OCI-M2 (cell line): ENCODE data around the gene BCKDHA.

Experiments
- DNase-seq: peaks from one replicate; lab custom pipeline; 2025; ENCODE audit not compliant: unreplicated experiment; lab: John Stamatoyannopoulos, UW

BCKDHA gene

GRCh38 chr19:41397086-41398049, at the start of gene BCKDHA, which contains the start of gene EXOSC5:
TSS of gene BCKDHA (plus strand) at chr19:41397818. CDS start at chr19:41397828, 10 bp downstream.
TSS of gene EXOSC5 (minus strand) at chr19:41397359. CDS start at chr19:41397328, 31 bp downstream.
- DNase-seq = peak; percentile 97

GRCh38 chr19:41350735-41351338, 46.8 kb upstream of the BCKDHA start:
- DNase-seq = no peak

- DNase-seq = no peak
Observed at GRCh38 chr19:41351339-41352245, 46.0 kb upstream of the BCKDHA start.

DNA sequence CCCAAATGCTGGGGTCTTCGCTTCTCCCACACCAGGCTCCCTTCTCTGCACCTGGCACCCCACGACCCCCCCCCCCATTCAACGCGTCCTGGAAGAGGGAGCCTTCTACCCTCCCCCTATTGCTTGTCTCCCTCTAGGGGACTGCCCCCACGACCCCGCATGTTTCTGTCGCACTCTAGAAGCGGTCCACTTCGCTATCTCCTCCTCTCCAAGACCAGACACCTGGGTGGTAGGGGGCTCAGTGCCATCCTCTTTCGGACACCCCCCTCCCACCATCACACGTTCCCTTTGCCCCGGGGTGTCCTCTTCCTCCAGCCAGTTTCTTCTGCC, 45.4 kb upstream of the BCKDHA start:
- DNase-seq = no peak

- no peak for DNase-seq
Observed at GRCh38 chr19:41352609-41353465, 44.8 kb upstream of the BCKDHA start.

- no peak for DNase-seq
Observed at GRCh38 chr19:41353466-41354342, 43.9 kb upstream of the BCKDHA start, which contains the start of gene TGFB1. TSS of gene TGFB1 (minus strand) at chr19:41353922. CDS start at chr19:41353044, 878 bp downstream.

- no peak for DNase-seq
Observed at GRCh38 chr19:41354343-41354953, 43.2 kb upstream of the BCKDHA start.

DNA sequence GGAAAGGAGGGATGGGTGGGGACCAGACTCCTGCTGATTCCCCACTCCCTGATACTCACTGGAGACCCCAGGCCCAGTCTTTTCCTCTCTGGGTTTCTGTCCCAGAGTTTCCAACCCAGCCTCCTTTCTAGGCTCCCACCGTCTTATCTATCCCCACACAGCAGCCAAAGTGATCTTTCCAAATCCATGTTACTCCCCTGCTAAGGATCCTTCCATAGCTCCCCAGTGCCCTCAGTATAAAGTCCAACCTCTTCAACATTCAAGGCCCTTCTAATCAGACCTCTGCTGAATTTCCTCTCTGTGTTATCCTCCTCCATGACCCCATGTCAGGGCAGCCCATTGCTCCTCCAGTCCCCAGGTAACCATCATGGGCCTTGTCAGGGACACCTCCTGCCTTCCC, 42.6 kb upstream of the BCKDHA start:
- no peak for DNase-seq

- no peak for DNase-seq
Observed at GRCh38 chr19:41355802-41356201, 41.8 kb upstream of the BCKDHA start.

DNA sequence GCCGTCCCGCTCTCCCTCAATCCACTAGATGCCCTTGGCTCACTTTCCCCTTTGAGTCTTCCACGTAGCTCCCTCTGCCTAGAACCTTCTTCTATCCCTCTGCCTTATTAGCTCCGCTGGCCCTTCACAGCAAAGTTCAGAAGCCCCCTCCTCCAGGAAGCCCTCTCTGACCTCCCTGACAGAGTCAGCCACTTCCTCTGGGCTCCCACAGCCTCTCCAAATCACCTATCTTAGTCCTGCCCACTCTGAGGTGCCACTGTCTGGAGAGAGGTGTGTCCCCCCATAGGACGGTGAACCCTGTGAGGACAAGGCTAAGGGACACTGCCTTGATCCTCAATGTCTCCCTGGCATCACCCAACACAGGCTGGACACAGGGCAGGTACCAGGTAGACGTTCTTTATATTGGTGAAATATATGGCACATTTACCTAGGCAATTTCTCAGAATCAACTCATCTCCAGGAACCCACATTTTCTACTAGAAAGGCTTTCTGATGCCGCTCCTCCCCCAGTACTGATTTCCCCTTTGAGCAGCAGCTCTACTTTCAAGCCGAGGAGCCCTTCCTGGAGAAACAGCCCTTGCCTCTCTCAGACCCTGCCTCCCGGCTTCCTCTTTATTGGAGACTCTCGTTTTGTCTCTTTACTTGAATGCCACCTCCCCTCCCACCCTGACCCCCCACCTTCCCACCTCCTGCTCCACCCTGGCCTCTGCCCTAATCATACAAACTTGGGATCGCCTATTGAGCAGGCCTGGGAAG, 40.5 kb upstream of the BCKDHA start:
- DNase-seq = no peak

- no peak for DNase-seq
Observed at GRCh38 chr19:41357746-41358145, 39.9 kb upstream of the BCKDHA start.

- DNase-seq = no peak
Observed at GRCh38 chr19:41359741-41360140, 37.9 kb upstream of the BCKDHA start.

DNA sequence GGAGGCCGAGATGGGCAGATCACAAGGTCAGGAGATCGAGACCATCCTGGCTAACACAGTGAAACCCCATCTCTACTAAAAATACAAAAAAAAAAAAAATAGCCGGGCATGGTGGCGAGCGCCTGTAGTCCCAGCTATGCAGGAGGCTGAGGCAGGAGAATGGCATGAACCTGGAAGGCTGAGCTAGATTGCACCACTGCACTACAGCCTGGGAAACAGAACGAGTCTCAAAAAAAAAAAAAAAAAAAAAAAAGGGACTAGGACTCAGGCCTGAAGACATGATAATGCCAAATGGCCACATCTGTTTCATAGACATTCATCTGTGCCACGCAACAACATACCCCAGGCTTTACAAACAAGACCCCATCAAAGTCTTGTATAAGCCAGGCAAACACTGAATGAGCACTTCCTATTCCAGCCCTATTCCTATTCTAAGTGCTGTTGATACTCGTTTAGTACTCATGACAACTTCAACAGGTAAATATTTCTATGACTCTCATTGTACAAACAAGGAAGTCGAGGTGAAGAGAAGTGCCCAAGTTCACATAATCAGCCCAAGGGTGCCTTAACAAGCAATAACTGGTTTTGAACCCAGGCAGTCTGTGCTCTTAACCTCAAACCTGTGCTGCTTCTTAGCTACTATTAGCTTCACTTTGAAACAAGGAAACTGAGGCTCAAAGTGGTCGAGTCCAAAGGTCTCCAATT, 35.3 kb upstream of the BCKDHA start:
- no peak for DNase-seq

DNA sequence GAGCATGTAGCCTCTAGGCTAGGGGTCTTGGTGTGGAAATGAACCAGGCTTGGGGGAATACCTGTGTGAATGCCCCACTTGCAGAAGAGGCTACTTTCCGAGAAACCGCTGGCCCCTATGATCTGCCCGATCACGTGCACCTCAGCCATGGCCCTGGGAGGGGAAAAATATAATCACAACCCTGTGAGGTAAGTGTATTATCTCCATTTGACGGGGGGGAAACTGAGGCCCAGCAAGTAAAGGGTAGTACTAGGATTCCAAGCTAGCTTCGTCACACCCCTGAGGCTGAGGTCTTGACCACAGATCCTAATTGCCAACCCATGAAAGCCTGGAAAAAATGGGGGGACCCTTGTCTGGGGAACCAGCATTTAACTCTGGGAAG, 34.3 kb upstream of the BCKDHA start:
- DNase-seq = no peak

- peak; percentile 97 for DNase-seq
Observed at GRCh38 chr19:41363753-41364523, 33.7 kb upstream of the BCKDHA start, which contains the start of gene B9D2. TSS of gene B9D2 (minus strand) at chr19:41364149. CDS start at chr19:41363519, 630 bp downstream.

DNA sequence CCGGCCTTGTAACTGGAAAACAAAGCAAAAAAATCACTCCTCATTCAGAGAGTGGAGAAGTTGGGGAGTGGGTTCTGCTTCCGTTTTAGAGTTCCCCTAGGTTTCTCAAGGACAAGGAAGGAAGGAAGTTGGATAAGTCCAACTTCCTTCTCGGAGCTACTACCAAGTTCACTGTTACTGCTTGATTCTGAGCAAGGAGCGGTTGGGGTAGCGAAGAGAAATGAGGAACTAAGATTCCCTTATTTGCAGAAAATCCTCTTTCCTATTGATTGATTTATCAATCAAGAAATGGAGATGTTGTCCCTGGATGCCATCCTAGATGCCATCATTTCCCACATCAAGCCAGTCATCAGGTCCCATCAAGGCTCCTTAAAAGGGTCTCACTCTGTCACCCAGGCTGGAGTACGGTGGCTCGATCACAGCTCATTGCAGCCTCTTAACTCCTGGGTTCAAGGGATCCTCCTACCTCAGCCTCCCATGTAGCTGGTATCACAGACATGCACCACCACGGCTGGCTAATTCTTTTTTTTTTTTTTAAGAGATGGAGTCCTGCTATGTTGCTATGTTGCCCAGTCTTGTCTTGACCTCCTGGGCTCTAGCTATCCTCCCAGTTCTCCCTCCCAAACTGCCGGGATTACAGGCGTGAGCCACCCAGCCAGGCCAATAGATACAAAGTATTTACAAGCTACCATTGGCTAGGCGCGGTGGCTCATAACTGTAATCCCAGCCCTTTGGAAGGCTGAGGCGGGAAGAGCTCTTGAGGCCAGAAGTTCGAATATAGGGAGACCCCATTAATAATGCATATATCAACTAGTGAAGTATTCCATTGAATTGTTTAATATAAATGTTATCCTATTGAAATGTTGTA, 32.9 kb upstream of the BCKDHA start:
- no peak for DNase-seq
